H9 (cell line): ENCODE measurements around the gene NOC3L. TPM values are rescaled to one million over a fixed set of nuclear protein-coding genes. Genes with fewer than 3 reads are reported as not detected.

Source experiments
- DNase-seq: peaks from one replicate; pipeline ENCODE4 v3.0.0-alpha.2; 2017
- H2AFZ ChIP-seq: one replicate; pipeline ENCODE4 v1.6.1; 2013; ENCODE audit warnings: mild to moderate bottlenecking, low read length, control low read depth, moderate library complexity
- H2AK5ac ChIP-seq: 2 replicates; pipeline ENCODE4 v1.6.1; 2013; ENCODE audit warnings: low read length, control low read depth, mixed read lengths; ENCODE audit not compliant: insufficient read length
- H2BK120ac ChIP-seq: one replicate; pipeline ENCODE4 v1.6.1; 2013; ENCODE audit warnings: low read depth, mild to moderate bottlenecking, low read length, control low read depth, inconsistent platforms; ENCODE audit not compliant: poor library complexity, severe bottlenecking
- H2BK12ac ChIP-seq: 2 replicates; pipeline ENCODE4 v1.6.1; 2013; ENCODE audit warnings: low read length, control low read depth, mixed read lengths, low read depth; ENCODE audit not compliant: insufficient read length
- H2BK15ac ChIP-seq: 2 replicates; pipeline ENCODE4 v1.6.1; 2013; ENCODE audit warnings: low read depth, low read length, control low read depth
- H2BK20ac ChIP-seq: one replicate; pipeline ENCODE4 v1.6.1; 2013; ENCODE audit warnings: low read depth, mild to moderate bottlenecking, low read length, control low read depth, inconsistent platforms; ENCODE audit not compliant: poor library complexity, severe bottlenecking
- H2BK5ac ChIP-seq: 2 replicates; pipeline ENCODE4 v1.6.1; 2013; ENCODE audit warnings: low read length, control low read depth, mixed read lengths; ENCODE audit not compliant: insufficient read length
- H3K14ac ChIP-seq: 2 replicates; pipeline ENCODE4 v1.6.1; 2013; ENCODE audit warnings: low read length, control low read depth; ENCODE audit not compliant: insufficient read depth
- H3K18ac ChIP-seq: 2 replicates; pipeline ENCODE4 v1.6.1; 2013; ENCODE audit warnings: low read depth, mild to moderate bottlenecking, mixed read lengths, low read length, control low read depth; ENCODE audit not compliant: insufficient read length
- H3K23ac ChIP-seq: 2 replicates; pipeline ENCODE4 v1.6.1; 2013; ENCODE audit warnings: low read length, control low read depth, mixed read lengths, low read depth; ENCODE audit not compliant: insufficient read length
- H3K23me2 ChIP-seq: 2 replicates; pipeline ENCODE4 v1.6.1; 2013; ENCODE audit warnings: low read depth, mild to moderate bottlenecking, mixed read lengths, low read length, control low read depth; ENCODE audit not compliant: insufficient read length, poor library complexity, severe bottlenecking
- H3K27ac ChIP-seq: 2 replicates; pipeline ENCODE4 v1.5.1; 2013; ENCODE audit warnings: low read length, control low read depth, mixed read lengths, low read depth; ENCODE audit not compliant: insufficient read length
- H3K27me3 ChIP-seq: 2 replicates; pipeline ENCODE4 v1.6.1; 2013; ENCODE audit warnings: low read length, control low read depth, inconsistent platforms; ENCODE audit not compliant: insufficient read depth
- H3K4ac ChIP-seq: 2 replicates; pipeline ENCODE4 v1.6.1; 2013; ENCODE audit warnings: low read depth, mild to moderate bottlenecking, control low read depth, inconsistent platforms, low read length, moderate library complexity
- H3K4me1 ChIP-seq: 2 replicates; pipeline ENCODE4 v1.6.1; 2013; ENCODE audit warnings: low read length, control low read depth, inconsistent platforms; ENCODE audit not compliant: insufficient read depth
- H3K4me2 ChIP-seq: 2 replicates; pipeline ENCODE4 v1.6.1; 2013; ENCODE audit warnings: low read length, control low read depth, mixed read lengths; ENCODE audit not compliant: insufficient read length, insufficient read depth
- H3K56ac ChIP-seq: 2 replicates; pipeline ENCODE4 v1.6.1; 2013; ENCODE audit warnings: low read depth, mild to moderate bottlenecking, mixed read lengths, low read length, control low read depth; ENCODE audit not compliant: insufficient read length
- H3K79me1 ChIP-seq: 2 replicates; pipeline ENCODE4 v1.6.1; 2013; ENCODE audit warnings: low read depth, mild to moderate bottlenecking, moderate library complexity, low read length, control low read depth, inconsistent platforms; ENCODE audit not compliant: insufficient read depth, poor library complexity, severe bottlenecking
- H3K79me2 ChIP-seq: 2 replicates; pipeline ENCODE4 v1.6.1; 2013; ENCODE audit warnings: low read length, control low read depth, inconsistent platforms; ENCODE audit not compliant: insufficient read depth
- H3K9ac ChIP-seq: 2 replicates; pipeline ENCODE4 v1.6.1; 2013; ENCODE audit warnings: low read length, control low read depth, mixed read lengths; ENCODE audit not compliant: insufficient read length; ENCODE audit errors: extremely low read depth
- H3K9me3 ChIP-seq: one replicate; pipeline ENCODE4 v1.6.1; 2013; ENCODE audit warnings: low read depth, low read length, inconsistent platforms; ENCODE audit not compliant: control insufficient read depth
- H3T11ph ChIP-seq: one replicate; pipeline ENCODE4 v1.6.1; 2013; ENCODE audit warnings: mild to moderate bottlenecking, low read length, control low read depth, inconsistent platforms
- H4K20me1 ChIP-seq: one replicate; pipeline ENCODE4 v1.6.1; 2013; ENCODE audit not compliant: control insufficient read depth, insufficient read length, insufficient read depth
- H4K5ac ChIP-seq: 2 replicates; pipeline ENCODE4 v1.6.1; 2013; ENCODE audit warnings: low read depth, mild to moderate bottlenecking, mixed read lengths, low read length, control low read depth; ENCODE audit not compliant: insufficient read length
- H4K8ac ChIP-seq: replicated peaks from 2 replicates; pipeline ENCODE4 v1.6.1; 2013; ENCODE audit warnings: low read length, control low read depth, mixed read lengths, low read depth; ENCODE audit not compliant: insufficient read length
- H4K91ac ChIP-seq: 2 replicates; pipeline ENCODE4 v1.6.1; 2013; ENCODE audit warnings: low read depth, mild to moderate bottlenecking, moderate library complexity, mixed read lengths, low read length, control low read depth; ENCODE audit not compliant: insufficient read length
- H3K27ac Mint-ChIP-seq, 3 experiments: 2 replicates in 2 of 3; 3 replicates in 1 of 3; pipeline ENCODE4 v1.8.0; 2020 to 2021; ENCODE audit warnings: mixed read lengths in 3 of 3, mild to moderate bottlenecking in 1 of 3, moderate library complexity in 1 of 3
- H3K27me3 Mint-ChIP-seq: 2 replicates; pipeline ENCODE4 v1.8.0; 2021; ENCODE audit warnings: low read depth, mild to moderate bottlenecking, moderate library complexity, mixed read lengths
- H3K36me3 Mint-ChIP-seq, 3 experiments: 2 replicates in 2 of 3; 3 replicates in 1 of 3; pipeline ENCODE4 v1.8.0; 2020 to 2021; ENCODE audit warnings: low read depth in 3 of 3, mixed read lengths in 3 of 3; ENCODE audit not compliant: insufficient read depth in 1 of 3
- H3K4me1 Mint-ChIP-seq, 2 experiments: 2 replicates each; pipeline ENCODE4 v1.8.0; 2020; ENCODE audit warnings: mixed read lengths in 2 of 2
- H3K4me3 Mint-ChIP-seq, 2 experiments: 2 replicates in 1 of 2; 3 replicates in 1 of 2; pipeline ENCODE4 v1.8.0; 2020 to 2021; ENCODE audit warnings: mild to moderate bottlenecking in 2 of 2, mixed read lengths in 2 of 2, moderate library complexity in 1 of 2
- H3K9me3 Mint-ChIP-seq, 2 experiments: 2 replicates in 1 of 2; 3 replicates in 1 of 2; pipeline ENCODE4 v1.8.0; 2020; ENCODE audit warnings: mild to moderate bottlenecking in 2 of 2, mixed read lengths in 2 of 2, moderate library complexity in 1 of 2
- WGBS: extraction: QIAGEN DNeasy Blood & Tissue Kit; methylation state at CpG from one replicate; pipeline ENCODE4 v1.1.7; 2013; ENCODE audit warnings: missing lambda C conversion rate, low lambda C conversion rate, mixed read lengths; ENCODE audit not compliant: insufficient read length; ENCODE audit errors: extremely low coverage; 5-methylcytosine and 5-hydroxymethylcytosine counted together
- total RNA-seq: library from RNA; stranded (reverse); gene quantifications from 2 replicates; pipeline ENCODE4 v1.2.1, GENCODE V29; 2021
- TF ChIP-seq, protein P1 (sequence below): fragments of 200-600 bp; sonication (generic); conservative IDR thresholded peaks from 3 replicates; pipeline ENCODE4 v1.8.0; 2021; ENCODE audit warnings: antibody characterized with exemption, mild to moderate bottlenecking

The NOC3L gene
- total RNA-seq, 1 experiment from 2014 or later: 35.8 TPM

DNA sequence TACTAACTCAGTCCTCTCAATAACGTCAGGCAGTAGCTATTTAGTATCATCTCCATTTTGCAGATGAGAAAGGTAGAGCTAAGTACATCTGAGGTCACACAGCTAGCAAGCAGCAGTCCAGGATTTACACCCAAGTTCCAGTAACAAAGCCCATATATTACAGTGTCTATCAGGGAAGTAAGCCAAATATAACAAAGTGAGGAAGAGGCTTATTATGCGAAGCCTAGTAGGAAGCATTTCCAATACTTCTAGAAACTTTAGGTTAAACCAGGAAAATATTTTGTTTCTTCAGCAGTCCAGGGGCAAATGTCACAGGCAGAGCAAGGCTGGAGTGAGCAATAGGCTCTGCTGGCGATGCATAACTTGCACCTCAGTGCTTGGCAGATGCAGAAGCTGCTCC is 53.9 kb downstream of the NOC3L start:
- Histone ChIP-seq H3K79me1 (no peaks in the 10 kb centered on the region), H4K91ac (no peak overlapping the region), H3K56ac (no peak overlapping the region), H2BK15ac (no peak overlapping the region), H2AFZ (no peak overlapping the region), H3K9me3 (no peaks in the 10 kb centered on the region), H3K4me2 (no peak overlapping the region), H3K18ac (no peak overlapping the region), H3K27me3 (no peaks in the 10 kb centered on the region), H2BK20ac (no peak overlapping the region), H2AK5ac (no peak overlapping the region), H3K9ac (no peak overlapping the region), H2BK120ac (no peak overlapping the region), H3K27ac (no peak overlapping the region), H3K14ac (no peak overlapping the region), H3T11ph (no peak overlapping the region), H3K23me2 (no peaks in the 10 kb centered on the region), H4K20me1 (no peaks in the 10 kb centered on the region), H3K79me2 (no peaks in the 10 kb centered on the region), H4K8ac (no peak overlapping the region), H3K4me1 (no peaks in the 10 kb centered on the region), H3K4ac (no peak overlapping the region), H4K5ac (no peak overlapping the region), H2BK12ac (no peak overlapping the region), H3K23ac (no peak overlapping the region), H2BK5ac (no peak overlapping the region)
- Mint-ChIP-seq H3K4me3 (no peak overlapping the region), H3K27me3 (peaks cover 3% of the 10 kb centered on the region), H3K27ac (no peak overlapping the region), H3K36me3 (no peaks in the 10 kb centered on the region), H3K4me1 (peaks cover 0 to 6% of the 10 kb centered on the region in 2 experiments; a peak in 1 of 4 replicates), H3K9me3 (no peaks in the 10 kb centered on the region)
- DNase-seq: no peak
- TF ChIP-seq, protein P1, sequence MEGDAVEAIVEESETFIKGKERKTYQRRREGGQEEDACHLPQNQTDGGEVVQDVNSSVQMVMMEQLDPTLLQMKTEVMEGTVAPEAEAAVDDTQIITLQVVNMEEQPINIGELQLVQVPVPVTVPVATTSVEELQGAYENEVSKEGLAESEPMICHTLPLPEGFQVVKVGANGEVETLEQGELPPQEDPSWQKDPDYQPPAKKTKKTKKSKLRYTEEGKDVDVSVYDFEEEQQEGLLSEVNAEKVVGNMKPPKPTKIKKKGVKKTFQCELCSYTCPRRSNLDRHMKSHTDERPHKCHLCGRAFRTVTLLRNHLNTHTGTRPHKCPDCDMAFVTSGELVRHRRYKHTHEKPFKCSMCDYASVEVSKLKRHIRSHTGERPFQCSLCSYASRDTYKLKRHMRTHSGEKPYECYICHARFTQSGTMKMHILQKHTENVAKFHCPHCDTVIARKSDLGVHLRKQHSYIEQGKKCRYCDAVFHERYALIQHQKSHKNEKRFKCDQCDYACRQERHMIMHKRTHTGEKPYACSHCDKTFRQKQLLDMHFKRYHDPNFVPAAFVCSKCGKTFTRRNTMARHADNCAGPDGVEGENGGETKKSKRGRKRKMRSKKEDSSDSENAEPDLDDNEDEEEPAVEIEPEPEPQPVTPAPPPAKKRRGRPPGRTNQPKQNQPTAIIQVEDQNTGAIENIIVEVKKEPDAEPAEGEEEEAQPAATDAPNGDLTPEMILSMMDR: no peak
- WGBS: no CpG with 5 or more reads among the region's 3 CpGs
